ENCODE measurements around the gene CTXN3.

CTXN3 gene

GRCh38 chr5:127696683-127697082, 47.8 kb downstream of the CTXN3 start:
- DNase-seq (ENCODE audit: insufficient read length, low spot score) (no peak), FAIRE-seq (no peak)

- no peak for FAIRE-seq
- no peak for DNase-seq (ENCODE audit: insufficient read length, low spot score)
These were observed 49.2 kb downstream of the CTXN3 start for GRCh38 chr5:127697894-127698600.

GRCh38 chr5:127699416-127699815, 50.5 kb downstream of the CTXN3 start:
- FAIRE-seq (no peak), DNase-seq (ENCODE audit: insufficient read length, low spot score) (no peak)

- FAIRE-seq (no peak), DNase-seq (ENCODE audit: insufficient read length, low spot score) (no peak)
These were observed 51.4 kb downstream of the CTXN3 start for GRCh38 chr5:127700237-127700766.

GRCh38 chr5:127702434-127702833, 53.6 kb downstream of the CTXN3 start:
- no peak for FAIRE-seq
- DNase-seq (ENCODE audit: insufficient read length, low spot score) = no peak

- FAIRE-seq (no peak), DNase-seq (ENCODE audit: insufficient read length, low spot score) (no peak)
These were observed 54.2 kb downstream of the CTXN3 start, which contains the start of gene CCDC192 for GRCh38 chr5:127702926-127703561. Gene CCDC192, plus strand, starts transcription at chr5:127703391. Its CDS starts 55 bp downstream, at chr5:127703446.

GRCh38 chr5:127705120-127705892, 56.4 kb downstream of the CTXN3 start:
- FAIRE-seq (no peak), DNase-seq (ENCODE audit: insufficient read length, low spot score) (no peak)

- DNase-seq (ENCODE audit: insufficient read length, low spot score) = no peak
- no peak for FAIRE-seq
These were observed 57.8 kb downstream of the CTXN3 start for GRCh38 chr5:127706691-127707090.

GRCh38 chr5:127707209-127707608, 58.3 kb downstream of the CTXN3 start:
- no peak for DNase-seq (ENCODE audit: insufficient read length, low spot score)
- no peak for FAIRE-seq
